Measurements from ENCODE around the gene TOM1L2.

GRCh38 chr17:17827826-17828621, 144.2 kb downstream of the TOM1L2 start:
- TF ChIP-seq CTCF (IDR thresholded peaks at IDR 0.05; ENCODE audit: low read depth, low read length, poor library complexity, severe bottlenecking), result no peak
- no peak for TF ChIP-seq EZH2phosphoT487 (IDR thresholded peaks at IDR 0.05; ENCODE audit: borderline replicate concordance, low read length)
